Panc1 (cell line): Measurements from ENCODE around the gene TSC22D1.

Experiments
- POLR2AphosphoS5 ChIP-seq: IDR thresholded peaks from 2 replicates; pipeline ENCODE4 v1.6.1; 2012; ENCODE audit warnings: mild to moderate bottlenecking, low read depth, low read length, moderate library complexity
- SIN3A ChIP-seq: IDR thresholded peaks from 2 replicates; pipeline ENCODE4 v1.6.1; 2012; ENCODE audit warnings: low read depth, mild to moderate bottlenecking, low read length, moderate library complexity, borderline replicate concordance; ENCODE audit not compliant: insufficient read depth
- TF ChIP-seq, protein P1 (sequence below): fragments of 450-650 bp; IDR thresholded peaks from 2 replicates; pipeline ENCODE4 v1.5.1; 2017; ENCODE audit warnings: mild to moderate bottlenecking
- TF ChIP-seq, protein P2 (sequence below), 2 experiments: IDR thresholded peaks; 2 replicates each; pipeline ENCODE4 v1.6.1; 2011 to 2012; ENCODE audit warnings: low read depth in 2 of 2, control low read depth in 1 of 2, low read length in 1 of 2, mild to moderate bottlenecking in 1 of 2, moderate library complexity in 1 of 2; ENCODE audit not compliant: insufficient read depth in 1 of 2

DNA sequence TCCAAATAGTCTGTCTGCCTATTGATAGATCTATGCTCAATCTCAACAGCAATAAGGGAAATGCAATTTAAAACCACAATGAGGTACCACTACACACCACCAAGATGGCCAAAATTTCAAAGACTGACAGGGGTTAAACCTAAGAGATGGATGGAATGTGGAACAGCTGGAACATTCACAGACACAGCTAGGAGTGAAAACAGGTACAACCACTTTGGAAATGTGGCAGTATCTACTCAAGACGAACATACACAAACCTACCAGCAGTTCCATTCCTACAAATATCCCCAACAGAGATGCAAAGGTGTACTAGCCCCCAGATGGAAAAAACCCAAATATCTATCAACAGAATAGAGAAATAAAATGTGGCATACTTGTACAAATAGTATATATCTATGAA is 86.4 kb downstream of the TSC22D1 start:
- TF ChIP-seq, protein P1, sequence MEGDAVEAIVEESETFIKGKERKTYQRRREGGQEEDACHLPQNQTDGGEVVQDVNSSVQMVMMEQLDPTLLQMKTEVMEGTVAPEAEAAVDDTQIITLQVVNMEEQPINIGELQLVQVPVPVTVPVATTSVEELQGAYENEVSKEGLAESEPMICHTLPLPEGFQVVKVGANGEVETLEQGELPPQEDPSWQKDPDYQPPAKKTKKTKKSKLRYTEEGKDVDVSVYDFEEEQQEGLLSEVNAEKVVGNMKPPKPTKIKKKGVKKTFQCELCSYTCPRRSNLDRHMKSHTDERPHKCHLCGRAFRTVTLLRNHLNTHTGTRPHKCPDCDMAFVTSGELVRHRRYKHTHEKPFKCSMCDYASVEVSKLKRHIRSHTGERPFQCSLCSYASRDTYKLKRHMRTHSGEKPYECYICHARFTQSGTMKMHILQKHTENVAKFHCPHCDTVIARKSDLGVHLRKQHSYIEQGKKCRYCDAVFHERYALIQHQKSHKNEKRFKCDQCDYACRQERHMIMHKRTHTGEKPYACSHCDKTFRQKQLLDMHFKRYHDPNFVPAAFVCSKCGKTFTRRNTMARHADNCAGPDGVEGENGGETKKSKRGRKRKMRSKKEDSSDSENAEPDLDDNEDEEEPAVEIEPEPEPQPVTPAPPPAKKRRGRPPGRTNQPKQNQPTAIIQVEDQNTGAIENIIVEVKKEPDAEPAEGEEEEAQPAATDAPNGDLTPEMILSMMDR = no peak
- TF ChIP-seq SIN3A (no peak), POLR2AphosphoS5 (no peak)
- TF ChIP-seq, protein P2, sequence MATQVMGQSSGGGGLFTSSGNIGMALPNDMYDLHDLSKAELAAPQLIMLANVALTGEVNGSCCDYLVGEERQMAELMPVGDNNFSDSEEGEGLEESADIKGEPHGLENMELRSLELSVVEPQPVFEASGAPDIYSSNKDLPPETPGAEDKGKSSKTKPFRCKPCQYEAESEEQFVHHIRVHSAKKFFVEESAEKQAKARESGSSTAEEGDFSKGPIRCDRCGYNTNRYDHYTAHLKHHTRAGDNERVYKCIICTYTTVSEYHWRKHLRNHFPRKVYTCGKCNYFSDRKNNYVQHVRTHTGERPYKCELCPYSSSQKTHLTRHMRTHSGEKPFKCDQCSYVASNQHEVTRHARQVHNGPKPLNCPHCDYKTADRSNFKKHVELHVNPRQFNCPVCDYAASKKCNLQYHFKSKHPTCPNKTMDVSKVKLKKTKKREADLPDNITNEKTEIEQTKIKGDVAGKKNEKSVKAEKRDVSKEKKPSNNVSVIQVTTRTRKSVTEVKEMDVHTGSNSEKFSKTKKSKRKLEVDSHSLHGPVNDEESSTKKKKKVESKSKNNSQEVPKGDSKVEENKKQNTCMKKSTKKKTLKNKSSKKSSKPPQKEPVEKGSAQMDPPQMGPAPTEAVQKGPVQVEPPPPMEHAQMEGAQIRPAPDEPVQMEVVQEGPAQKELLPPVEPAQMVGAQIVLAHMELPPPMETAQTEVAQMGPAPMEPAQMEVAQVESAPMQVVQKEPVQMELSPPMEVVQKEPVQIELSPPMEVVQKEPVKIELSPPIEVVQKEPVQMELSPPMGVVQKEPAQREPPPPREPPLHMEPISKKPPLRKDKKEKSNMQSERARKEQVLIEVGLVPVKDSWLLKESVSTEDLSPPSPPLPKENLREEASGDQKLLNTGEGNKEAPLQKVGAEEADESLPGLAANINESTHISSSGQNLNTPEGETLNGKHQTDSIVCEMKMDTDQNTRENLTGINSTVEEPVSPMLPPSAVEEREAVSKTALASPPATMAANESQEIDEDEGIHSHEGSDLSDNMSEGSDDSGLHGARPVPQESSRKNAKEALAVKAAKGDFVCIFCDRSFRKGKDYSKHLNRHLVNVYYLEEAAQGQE (IDR thresholded peaks at IDR 0.05; ENCODE audit: insufficient read depth in 1 of 2, low read depth in 2 of 2, low read length in 1 of 2) = no peak
